LHCN-M2 (cell line): ENCODE results near the gene NCKAP5. TPM values are rescaled to one million over a fixed set of nuclear protein-coding genes. Genes with fewer than 3 reads are reported as not detected.

Experiments
- DNase-seq: peaks from one replicate; pipeline ENCODE4 v3.0.0-alpha.2; 2012; ENCODE audit warnings: low read depth
- total RNA-seq: library from RNA; depleted of rRNA; stranded (reverse); fragments of >200 nt; gene quantifications from 2 replicates; pipeline ENCODE4 v1.2.3, GENCODE V29; 2014

The NCKAP5 gene
- total RNA-seq, 1 experiment from 2014 or later = 0.40 TPM

DNA sequence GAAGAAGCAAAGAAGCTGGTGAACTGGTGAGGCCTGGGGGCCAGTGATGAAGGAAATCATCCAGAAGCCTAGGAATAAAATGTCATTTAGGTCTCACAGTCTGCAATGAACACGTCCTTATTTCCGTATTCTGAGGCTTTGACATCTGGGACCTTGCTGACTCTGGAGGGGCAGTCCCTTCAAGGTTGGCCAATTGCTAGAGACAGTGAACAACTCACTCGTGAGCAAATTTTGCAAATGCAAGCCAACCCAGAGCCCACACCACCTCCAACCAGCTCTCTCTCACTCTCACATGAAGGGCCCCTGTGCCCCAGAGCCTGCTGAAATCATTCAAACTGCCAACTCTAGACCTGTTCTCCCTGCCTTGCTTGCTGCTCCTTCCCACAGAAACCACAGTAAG, 619.2 kb downstream of the NCKAP5 start:
- DNase-seq = no peak

DNA sequence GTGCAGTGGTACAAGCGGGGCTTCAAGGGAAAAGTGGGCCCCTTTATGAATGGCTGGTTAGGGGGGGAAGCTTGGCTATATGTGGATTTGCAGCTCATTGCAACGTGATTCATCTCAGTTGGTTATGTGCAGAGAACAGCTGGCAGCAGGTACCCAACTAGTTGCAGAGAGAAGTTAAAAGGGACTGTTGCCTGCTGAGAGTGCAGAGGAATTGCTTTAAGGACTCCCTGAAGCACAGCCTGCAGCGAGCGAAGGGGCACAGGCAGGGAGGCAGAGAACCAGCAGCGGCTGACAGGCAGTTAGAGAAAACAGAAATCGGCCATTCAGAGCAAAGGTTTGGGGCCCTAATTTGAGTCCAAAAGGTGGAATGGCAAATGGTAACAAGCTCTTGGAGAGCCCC, 620.1 kb downstream of the NCKAP5 start:
- DNase-seq = no peak

DNA sequence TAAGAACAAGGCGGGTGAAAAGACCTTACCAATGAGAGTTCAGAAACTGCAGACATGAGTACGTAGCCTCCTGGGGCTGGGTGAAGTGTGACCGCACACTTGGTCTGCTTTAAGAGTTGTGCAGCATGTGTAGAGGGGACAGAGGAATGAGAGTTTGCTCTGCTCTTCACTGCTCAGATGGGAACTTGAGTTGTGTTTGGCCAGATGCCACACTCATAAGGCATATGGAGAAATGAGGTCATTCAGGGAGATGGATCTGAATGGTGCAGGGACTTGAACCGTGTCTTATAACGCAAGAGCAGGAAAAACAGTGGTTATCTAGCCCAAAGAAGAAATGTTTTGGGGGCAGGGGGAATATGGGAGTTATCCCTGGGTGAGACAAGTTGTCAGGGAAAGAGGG, 624.4 kb downstream of the NCKAP5 start:
- DNase-seq = no peak

DNA sequence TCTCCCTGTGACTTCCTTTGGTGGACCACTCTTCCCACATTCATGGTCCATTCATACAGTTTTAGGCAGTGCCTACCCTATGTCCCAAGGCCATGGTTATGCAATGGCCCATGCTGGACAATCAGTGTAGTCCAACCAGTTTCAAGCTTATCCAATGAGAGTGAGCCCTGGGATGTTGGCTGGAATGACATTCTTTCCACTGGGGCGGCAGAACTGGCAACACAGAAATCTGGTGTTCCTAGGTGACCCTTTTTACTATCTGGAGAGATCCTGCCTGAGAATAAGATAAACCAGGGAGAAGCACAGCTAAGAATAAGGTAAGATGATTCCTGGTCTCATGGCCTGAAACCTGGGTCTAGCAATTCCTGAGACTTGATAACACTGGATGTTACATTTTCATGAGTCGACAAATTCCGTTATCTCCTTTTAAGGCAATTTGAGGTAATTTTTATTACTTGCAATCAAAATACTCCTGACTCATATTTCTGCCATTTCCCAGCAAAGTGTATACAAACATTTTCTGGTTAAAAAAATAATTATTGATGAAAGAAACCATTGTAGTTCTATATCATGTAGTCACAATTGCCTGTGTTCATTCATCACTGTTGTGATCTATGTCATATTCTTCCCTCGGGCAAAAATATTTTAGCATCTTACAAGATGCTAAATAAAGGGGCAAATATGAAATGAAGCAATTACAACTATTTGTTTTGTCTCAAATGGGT, 626.8 kb downstream of the NCKAP5 start:
- no peak for DNase-seq

DNA sequence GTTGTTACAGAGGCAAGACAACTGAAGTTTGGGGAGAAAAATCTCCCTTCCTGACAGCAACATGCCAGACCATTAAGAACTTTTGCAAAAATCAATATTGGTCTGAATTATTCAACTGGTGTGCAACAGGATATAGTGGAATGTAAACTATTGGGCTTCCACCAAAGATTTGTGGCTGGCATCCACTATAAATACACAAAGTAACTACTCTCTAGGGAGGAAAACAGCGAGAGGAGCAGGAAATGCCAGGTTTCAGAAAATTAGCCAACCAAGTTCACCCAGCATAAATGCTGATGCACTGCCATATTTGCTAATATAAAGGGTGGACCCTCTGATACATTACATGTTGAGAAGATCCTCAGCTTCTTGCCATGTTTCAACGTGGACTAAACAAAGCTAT, 630.6 kb downstream of the NCKAP5 start:
- DNase-seq = no peak

DNA sequence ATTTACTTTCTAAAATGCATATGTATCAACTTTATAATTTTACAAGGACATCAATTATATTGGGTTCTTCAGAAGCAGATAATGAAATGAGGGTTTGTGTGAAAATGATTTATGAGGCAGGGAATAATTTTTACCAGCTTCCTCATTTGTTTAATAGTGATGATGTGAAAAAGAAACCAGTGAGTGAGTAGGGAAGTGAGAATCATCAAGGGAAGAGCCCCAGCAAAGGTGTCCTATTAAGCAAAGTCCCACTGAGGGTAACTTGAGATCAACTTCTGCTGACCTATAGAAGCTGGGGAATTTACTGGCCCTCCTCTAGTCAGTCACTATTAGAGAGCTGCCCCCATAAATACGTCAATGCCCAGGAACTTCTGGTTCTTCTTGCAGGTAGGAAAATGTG, 631.5 kb downstream of the NCKAP5 start:
- DNase-seq = no peak

DNA sequence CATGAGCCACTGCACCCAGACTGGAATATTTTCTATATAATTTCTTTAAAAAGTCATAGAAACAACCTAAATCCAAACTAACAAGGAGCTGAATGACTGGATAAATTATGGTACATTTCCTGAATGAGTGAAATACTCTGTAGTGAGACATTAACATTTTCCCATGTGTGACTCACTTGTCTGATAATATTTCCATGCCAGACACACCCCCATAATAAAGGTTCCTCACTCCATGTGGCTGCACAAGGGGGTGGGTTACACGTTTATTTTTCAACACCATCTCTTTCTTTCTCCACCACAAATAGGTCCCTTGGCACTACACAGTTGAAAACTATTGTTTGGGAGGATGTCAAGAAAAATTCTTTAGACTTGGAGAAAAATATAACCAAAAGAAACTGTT, 632.0 kb downstream of the NCKAP5 start:
- no peak for DNase-seq

DNA sequence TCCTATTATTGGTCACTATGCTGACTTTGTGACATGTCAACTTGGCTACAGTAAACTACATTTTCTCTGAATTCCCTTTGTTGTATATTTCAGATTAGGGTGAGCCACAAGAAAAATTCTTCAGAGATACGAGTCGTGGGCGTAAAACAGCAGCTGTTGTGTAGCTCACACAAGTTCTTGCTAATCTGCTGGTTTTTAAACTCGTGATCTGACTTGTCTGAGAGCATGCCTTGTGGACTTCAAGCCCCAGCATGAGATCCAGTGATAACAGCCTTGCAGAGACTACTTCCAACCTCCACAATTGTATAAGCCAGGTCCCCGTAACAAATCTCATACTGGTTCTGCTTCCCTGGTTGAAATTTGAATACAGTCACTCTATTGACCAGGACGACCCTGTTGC, 638.5 kb downstream of the NCKAP5 start:
- DNase-seq = peak; percentile 49

DNA sequence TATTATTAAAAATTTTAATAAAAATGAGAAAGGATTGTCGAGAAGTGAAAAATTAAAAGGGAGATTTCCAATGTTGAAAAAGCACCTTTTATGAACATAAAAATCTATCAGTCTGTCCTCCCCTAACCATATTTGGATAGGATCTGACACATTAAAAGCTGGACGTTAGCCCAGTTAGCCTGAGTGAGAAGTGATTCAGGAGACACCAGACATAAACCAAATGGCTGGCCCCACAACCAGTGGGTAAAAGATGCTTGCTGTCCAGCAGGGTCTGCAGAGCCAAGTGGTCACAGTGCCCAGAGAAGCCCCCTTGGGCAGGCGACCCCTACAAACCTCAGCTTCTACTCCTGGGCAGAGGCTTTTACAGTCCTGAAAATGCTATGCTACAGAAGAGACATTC, 644.5 kb downstream of the NCKAP5 start:
- DNase-seq = peak; percentile 36

DNA sequence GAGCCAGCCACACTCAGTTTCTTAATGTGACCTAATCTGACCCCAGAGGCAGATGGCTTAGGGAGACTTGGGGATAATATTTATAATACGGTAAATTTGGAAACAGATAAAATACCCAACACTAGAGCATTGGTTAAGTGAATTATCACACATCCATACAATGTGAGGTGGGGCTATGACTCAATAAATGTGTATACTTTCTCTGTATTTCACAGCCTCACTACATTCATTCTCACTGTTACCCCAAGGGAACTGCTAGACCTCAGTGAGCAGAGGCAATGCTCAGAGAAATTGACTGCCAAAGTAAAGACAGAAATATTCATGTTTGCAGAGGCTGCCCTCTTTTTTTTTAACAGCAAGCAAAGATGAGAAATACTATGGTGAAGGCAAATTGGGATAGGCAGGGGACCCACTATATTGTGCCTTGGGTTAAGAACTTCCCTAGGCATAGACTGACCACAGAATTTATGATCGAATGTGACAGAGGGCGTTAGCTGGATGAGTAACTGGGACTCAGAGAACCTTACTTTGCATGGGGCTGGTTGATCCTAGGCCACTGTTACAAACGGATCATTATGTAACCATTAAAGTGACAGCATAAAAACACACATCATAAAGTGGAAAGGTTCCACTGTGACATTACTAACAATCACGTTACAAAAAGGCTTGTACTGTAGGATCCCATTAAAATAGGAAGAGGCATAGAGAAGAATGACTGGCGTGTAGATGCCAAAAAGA, 652.3 kb downstream of the NCKAP5 start:
- DNase-seq = no peak

DNA sequence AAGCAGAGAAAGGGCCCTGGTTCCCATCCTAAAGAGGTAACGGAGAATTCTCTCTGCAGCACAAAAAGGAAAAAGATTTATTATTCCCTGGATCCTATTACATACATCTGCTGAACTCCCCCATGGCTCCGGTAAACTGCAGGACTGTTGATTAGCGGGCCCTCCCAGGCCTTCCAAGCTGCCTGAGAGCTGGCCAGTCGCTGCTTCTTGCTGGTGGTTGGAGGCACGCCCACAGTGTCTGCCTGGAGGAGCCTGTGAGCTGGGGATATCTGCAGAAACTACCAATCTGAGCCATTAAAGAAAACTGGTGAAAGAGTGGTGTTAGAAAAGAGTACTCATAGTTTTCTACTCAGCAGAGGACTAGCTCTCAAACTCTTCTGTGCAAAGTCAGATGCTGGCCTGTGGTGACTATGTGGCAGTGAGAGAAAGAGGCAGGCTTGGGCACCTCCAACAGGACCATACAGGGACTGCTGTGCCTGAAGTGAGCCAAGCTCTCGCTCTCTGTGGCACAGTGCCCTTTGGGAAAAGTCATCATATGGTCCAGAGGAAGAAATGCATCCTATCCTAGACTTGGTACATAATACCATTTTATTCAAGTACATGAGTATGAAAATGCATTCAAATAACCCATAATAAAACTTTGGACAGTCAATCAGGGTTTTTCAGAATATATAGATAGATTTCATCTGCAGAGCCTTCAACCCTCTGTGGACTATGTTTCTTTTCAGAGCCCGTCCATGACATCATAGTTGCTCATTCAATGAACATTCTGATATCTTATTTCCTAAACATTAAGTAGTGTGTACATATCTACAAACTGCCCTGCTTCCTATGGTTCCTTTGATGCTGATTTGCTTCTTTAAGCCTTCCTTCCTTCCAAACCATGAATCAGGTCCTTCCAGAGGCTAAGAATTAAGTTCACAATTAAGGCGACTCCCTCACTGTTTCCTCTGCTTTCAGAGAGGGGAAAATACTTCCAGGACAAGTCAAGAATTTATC, 656.2 kb downstream of the NCKAP5 start:
- no peak for DNase-seq

DNA sequence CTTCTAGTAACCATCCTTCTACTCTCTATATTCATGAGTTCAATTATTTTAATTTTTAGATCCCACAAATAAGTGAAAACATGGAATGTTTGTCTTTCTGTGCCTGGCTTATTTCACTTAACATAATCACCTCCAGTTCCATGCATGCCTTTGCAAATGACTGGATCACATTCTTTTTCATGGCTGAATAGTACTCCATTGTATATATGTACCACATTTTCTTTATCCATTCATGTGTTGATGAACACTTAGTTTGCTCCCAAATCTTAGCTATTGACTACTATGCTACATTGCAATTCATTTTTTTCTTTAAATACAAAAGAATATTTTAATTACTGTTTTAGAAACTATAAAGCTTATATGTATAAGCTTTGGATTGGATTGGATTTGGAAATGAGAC, 657.8 kb downstream of the NCKAP5 start:
- no peak for DNase-seq

DNA sequence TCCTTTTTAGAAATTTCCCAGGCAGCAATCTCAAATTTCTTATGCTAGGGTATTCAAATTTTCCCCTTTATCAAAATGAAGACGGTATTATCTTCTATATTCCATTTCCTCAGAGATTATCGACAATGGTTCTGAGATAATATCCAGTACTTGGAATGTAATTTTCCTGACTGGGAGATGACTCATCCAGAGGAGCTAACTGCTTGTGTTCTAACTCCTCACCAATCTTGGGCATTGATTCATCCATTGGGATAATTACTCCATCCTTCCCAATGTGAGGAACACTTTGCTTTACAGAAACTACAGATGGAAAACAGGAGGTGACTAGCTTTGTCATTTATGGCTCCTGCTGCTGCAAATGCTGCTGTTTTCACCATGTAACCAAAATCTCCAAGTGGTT, 658.8 kb downstream of the NCKAP5 start:
- peak; percentile 17 for DNase-seq

DNA sequence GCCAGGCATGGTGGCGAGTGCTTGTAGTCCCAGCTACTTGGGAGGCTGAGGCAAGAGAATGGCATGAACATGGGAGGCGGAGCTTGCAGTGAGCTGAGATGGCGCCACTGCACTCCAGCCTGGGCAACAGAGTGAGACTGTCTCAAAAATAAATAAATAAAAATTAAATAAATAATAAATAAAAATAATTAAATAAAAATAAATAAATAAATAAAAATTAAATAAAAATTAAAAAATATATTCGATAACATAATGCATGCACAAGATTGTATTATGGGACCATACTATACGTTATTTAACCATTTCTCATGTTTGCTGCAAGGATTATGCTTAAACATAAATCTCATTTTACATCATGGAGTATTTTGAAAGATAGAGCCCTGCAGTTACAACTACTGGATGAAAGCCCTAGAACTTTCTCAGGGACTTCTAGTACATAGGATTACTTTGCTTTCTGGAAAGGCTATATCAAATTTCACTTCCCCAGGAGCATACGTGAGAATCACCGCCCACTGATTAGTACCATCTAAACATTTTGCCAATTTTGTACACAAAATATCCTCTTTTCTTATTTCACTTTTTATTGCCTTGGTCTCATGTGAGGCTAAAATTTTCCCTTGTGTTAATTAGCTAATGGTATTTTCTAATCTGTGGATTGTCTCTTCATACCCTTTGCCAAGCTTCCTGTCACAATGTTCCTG, 664.0 kb downstream of the NCKAP5 start:
- DNase-seq = no peak

DNA sequence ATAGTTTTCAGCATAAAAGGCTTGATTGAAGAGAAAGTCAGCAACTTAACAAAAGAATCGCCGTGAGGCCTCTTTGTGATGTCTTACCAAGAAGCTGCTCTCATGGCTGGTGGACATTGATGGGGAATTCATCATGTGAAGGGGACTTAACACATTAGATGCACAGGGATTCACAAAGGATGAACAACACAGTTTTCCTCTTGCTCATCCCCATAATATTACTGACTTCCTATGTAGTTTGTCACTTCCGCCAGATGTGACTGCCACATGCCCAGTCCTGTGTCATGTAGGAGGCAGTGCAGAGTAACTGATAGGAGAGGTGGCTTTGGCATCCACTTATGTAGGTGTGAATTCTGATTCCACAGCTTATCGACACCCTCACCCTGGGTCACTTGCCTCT, 665.6 kb downstream of the NCKAP5 start:
- no peak for DNase-seq

DNA sequence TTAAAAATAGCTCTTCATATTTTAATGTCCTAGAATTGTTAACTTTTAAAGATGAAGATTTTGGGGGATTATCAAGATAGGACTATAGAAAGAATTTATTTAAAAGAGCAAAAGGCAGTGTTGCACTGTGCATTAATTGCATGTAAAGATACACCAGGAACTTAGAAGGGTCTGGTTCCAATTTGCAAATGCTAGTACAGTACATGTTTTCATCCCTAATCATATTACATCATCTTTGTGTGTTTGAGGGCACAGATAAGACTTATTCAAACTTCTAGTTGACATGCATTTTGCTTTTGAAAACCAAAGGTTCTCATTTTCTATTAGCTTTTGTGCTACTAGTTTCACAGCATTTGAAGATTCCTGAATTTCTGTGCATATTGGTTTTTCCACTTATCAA, 666.6 kb downstream of the NCKAP5 start:
- DNase-seq = no peak

DNA sequence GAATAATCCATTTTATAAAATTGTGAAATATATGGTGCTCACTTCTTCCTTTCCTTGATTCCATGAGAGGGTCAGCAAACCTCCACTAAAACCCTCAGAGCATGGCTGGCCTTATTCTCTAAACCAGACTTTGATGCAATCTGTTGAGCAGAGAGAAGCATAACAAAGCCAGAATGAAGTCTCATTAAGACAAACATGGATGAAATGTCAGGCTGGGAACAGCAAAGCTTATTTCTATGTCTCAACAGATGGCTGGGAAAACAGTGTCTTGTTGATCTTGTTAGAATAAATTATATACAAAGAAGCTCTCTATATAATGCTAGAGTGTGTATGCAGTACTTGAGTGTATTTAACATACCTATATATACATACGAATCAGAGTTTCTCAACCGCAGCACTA, 671.2 kb downstream of the NCKAP5 start:
- no peak for DNase-seq

DNA sequence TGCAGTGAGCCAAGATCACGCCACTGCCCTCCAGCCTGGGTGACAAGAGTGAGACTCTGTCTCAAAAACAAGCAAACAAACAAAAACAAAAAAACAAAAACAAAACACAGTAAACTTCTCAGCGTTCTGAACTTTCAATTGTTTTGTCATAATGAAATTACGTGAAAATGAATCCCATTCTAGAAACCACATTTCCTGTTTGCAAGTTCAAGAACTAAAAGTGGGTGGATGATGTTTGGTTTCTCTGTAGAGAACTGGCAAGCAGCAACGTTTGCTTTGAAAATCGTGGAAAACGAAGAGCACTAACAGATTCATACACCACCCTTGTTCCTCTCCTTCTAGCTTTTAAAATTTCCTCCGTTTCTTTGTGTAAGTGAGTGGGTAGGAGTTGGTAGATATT, 672.2 kb downstream of the NCKAP5 start:
- no peak for DNase-seq

DNA sequence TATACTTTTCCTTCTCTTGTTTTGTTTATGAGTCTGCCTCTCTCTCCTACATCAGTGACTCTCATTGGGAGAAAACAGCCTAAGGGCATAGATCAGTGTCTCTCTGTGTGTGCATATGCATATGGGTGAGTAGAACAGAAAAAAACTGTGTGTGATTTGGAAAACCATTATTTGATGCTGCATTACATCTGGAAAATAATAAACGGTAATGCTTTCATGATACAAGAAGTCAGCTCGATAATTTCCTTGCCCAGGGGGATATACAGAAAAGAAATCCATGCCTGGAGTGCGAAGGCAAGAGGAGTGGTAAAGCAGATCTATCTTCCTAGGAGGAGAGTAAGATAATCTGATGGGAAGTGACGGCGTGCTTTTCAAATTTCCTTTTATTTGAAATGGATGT, 676.8 kb downstream of the NCKAP5 start:
- no peak for DNase-seq

DNA sequence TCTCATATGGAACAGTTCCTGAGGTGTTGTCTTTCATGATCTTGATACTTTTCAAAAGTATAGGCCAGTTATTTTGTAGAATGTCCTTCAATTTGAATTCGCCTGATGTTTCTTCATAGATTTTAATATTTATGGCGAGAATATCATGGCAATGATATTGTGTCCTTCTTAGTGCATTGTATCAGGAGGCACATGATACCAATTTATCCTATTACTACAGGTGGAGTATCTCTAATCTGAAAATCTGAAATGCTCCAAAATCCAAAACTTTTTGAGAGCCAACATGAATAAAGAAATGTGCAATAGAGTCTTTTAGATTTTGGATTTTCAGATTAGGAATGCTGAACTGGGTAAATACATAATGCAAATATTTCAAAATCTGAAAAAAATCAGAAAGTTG, 681.7 kb downstream of the NCKAP5 start:
- DNase-seq = no peak

DNA sequence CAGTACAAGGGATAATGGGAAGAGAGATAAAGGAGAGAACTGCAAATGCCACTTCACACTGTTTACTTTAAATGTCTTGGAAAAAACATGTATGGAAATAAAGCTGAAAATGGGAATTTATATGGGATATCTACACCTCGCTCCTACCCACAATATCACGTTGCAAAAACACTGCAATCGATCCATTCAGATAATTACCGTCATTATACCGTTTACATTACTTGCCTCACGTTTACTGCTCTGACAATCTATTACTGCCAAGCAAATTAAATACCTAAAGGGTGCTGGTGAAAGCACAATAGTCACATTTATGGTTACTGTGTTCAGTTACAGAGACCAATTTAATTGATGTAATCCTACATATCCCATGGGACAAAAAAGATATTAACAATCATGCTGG, 683.6 kb downstream of the NCKAP5 start:
- no peak for DNase-seq

DNA sequence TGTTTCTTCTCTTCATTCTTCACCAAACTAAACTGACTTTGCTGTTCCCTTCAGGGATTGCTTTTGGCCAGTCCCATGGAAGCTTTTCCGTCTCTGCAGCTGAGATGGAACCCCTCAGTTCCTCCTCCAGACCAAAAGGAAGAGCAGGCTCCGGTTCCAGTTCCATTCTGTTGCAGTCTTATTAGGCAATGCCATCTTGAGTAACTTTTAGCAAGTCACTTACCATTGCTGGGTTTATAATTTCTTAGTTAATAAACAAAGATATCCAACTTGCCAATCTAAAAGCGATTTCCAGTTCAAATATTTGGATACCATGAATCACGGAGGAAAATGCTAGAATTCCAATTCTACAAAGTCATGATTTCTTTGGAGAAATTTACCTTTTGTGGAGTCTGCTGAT, 684.0 kb downstream of the NCKAP5 start:
- no peak for DNase-seq
